Mesothelial cell of epicardium (in vitro differentiated cells): ENCODE results near the gene PHACTR2. TPM values are rescaled to one million over a fixed set of nuclear protein-coding genes. Genes with fewer than 3 reads are reported as not detected.

Source experiments
- DNase-seq, 2 experiments: peaks; one replicate each; pipeline ENCODE4 v3.0.0; 2021; ENCODE audit warnings: low spot score in 2 of 2; ENCODE audit not compliant: unreplicated experiment in 2 of 2
- H3K27ac Mint-ChIP-seq: 2 replicates; pipeline ENCODE4 v1.8.0; 2021; ENCODE audit warnings: mixed read lengths
- H3K27me3 Mint-ChIP-seq: 2 replicates; pipeline ENCODE4 v1.8.0; 2021; ENCODE audit warnings: low read depth, mixed read lengths
- H3K36me3 Mint-ChIP-seq: 2 replicates; pipeline ENCODE4 v1.8.0; 2021; ENCODE audit warnings: mixed read lengths
- H3K4me1 Mint-ChIP-seq: 2 replicates; pipeline ENCODE4 v1.8.0; 2021; ENCODE audit warnings: mixed read lengths
- H3K4me3 Mint-ChIP-seq: 2 replicates; pipeline ENCODE4 v1.8.0; 2021; ENCODE audit warnings: mild to moderate bottlenecking, moderate library complexity, mixed read lengths
- H3K9me3 Mint-ChIP-seq: 2 replicates; pipeline ENCODE4 v1.8.0; 2021; ENCODE audit warnings: mixed read lengths
- CTCF ChIP-seq: fragments of 200-600 bp; sonication (generic); IDR thresholded peaks from one replicate; pipeline ENCODE4 v1.5.0; 2021; ENCODE audit warnings: antibody characterized with exemption; ENCODE audit not compliant: unreplicated experiment
- total RNA-seq: library from RNA; stranded (reverse); gene quantifications from 3 replicates; pipeline ENCODE4 v1.2.1, GENCODE V29; 2021

The PHACTR2 gene
- total RNA-seq, 1 donor from 2014 or later, result 124 TPM

DNA sequence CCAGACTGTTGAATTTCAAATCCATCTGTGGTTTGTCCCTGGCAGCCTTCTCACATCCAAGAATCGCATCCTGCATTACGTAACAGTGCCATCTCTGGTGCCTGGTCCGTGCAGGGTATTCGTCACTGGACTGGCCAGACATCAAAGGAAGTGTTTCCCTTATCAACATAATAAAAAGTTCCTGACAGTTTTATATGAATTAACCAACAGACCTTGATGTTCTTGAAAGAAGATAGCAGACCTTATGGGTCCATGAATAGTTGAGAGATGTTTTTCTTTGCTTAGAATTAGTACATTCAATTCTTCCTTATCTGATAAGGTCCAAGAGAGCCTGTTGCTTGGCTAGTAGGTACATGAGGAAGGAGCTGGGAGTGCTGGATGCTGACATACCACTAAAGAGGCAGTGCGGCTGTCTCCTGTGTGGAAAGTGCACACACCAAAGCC lies 77.6 kb downstream of the PHACTR2 start:
- Mint-ChIP-seq H3K27me3 (no peaks in the 10 kb centered on the region), H3K9me3 (no peaks in the 10 kb centered on the region), H3K4me3 (peak overlapping the region; percentile 2), H3K4me1 (peaks cover 40% of the 10 kb centered on the region), H3K36me3 (peaks cover 14% of the 10 kb centered on the region), H3K27ac (peak overlapping the region; percentile 86)
- no peak for TF ChIP-seq CTCF
- no peak for DNase-seq

GRCh38 chr6:143757346-143757832 lies 79.6 kb downstream of the PHACTR2 start:
- no peaks in the 10 kb centered on the region for H3K27me3 Mint-ChIP-seq
- no peak overlapping the region for H3K4me3 Mint-ChIP-seq
- no peak overlapping the region for H3K27ac Mint-ChIP-seq
- DNase-seq, result no peak
- H3K4me1 Mint-ChIP-seq, result peaks cover 25% of the 10 kb centered on the region
- no peaks in the 10 kb centered on the region for H3K9me3 Mint-ChIP-seq
- no peak for TF ChIP-seq CTCF
- peaks cover 24% of the 10 kb centered on the region for H3K36me3 Mint-ChIP-seq

DNA sequence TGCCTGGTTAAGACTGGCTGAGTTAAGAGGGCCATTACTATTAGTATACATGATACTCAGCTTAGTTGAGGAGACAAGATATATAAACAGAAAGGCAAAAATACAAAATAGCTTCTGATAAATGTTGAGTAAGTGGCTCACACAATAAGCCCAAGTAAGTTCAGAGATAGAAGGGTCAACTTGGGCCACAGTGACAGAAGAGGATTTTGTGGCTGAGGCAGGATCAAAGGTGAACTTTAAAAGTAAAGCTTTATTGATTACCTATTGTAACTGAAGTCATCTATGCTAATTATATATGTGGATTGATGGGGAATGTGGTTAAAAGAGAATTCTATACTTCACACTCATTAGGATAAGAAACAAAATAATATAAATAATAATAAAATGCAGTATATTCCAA lies 80.8 kb downstream of the PHACTR2 start:
- H3K4me1 Mint-ChIP-seq, result peaks cover 16% of the 10 kb centered on the region
- peaks cover 24% of the 10 kb centered on the region for H3K36me3 Mint-ChIP-seq
- no peak overlapping the region for H3K4me3 Mint-ChIP-seq
- DNase-seq, result no peak
- no peaks in the 10 kb centered on the region for H3K27me3 Mint-ChIP-seq
- H3K27ac Mint-ChIP-seq, result no peak overlapping the region
- H3K9me3 Mint-ChIP-seq, result no peaks in the 10 kb centered on the region
- TF ChIP-seq CTCF, result no peak

GRCh38 chr6:143759666-143760065 lies 81.9 kb downstream of the PHACTR2 start:
- H3K9me3 Mint-ChIP-seq, result no peaks in the 10 kb centered on the region
- peak overlapping the region; percentile 71 for H3K27ac Mint-ChIP-seq
- no peak overlapping the region for H3K4me3 Mint-ChIP-seq
- no peak for DNase-seq
- no peaks in the 10 kb centered on the region for H3K27me3 Mint-ChIP-seq
- peaks cover 12% of the 10 kb centered on the region for H3K4me1 Mint-ChIP-seq
- H3K36me3 Mint-ChIP-seq, result peaks cover 34% of the 10 kb centered on the region
- no peak for TF ChIP-seq CTCF

DNA sequence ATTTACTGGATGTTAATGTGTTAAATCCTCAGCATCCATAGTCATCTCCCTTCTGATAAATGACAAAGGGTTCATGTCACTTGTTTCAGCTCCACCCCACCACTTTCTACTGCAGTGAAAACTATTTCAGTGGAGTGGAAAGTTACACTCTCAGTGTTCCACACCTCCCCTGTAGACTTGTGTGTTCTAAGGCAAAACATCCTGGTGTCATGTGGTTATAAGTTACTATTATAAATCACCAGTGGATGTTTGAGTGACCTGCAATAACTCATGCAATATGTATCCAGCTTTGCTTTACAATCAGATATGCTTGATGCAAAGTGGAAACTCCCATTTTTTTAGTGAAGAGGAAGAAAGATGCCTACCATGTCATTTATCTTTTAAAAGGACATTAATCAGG lies 83.3 kb downstream of the PHACTR2 start:
- Mint-ChIP-seq H3K27me3 (no peaks in the 10 kb centered on the region), H3K4me1 (peaks cover under 1% of the 10 kb centered on the region), H3K9me3 (no peaks in the 10 kb centered on the region), H3K36me3 (peaks cover 47% of the 10 kb centered on the region), H3K27ac (no peak overlapping the region), H3K4me3 (no peak overlapping the region)
- DNase-seq, result no peak
- TF ChIP-seq CTCF, result no peak

GRCh38 chr6:143762126-143762525 lies 84.4 kb downstream of the PHACTR2 start:
- Mint-ChIP-seq H3K27me3 (no peaks in the 10 kb centered on the region), H3K4me3 (no peak overlapping the region), H3K4me1 (no peaks in the 10 kb centered on the region), H3K9me3 (peaks cover 2% of the 10 kb centered on the region), H3K27ac (no peak overlapping the region), H3K36me3 (peaks cover 52% of the 10 kb centered on the region)
- no peak for DNase-seq
- no peak for TF ChIP-seq CTCF
